Smooth muscle cell (in vitro differentiated cells): Measurements from ENCODE around the gene THSD7A. TPM values are rescaled to one million over a fixed set of nuclear protein-coding genes. Genes with fewer than 3 reads are reported as not detected.

Source experiments
- DNase-seq: peaks from one replicate; lab custom pipeline; 2025; ENCODE audit not compliant: unreplicated experiment; lab: John Stamatoyannopoulos, UW
- H2AFZ ChIP-seq: fragments of 200-600 bp; sonication (generic); 2 replicates; pipeline ENCODE4 v1.6.0; 2016; ENCODE audit warnings: antibody characterized with exemption, low read depth, mild to moderate bottlenecking
- H3F3A ChIP-seq: fragments of 200-600 bp; sonication (generic); 2 replicates; pipeline ENCODE4 v1.6.0; 2017; ENCODE audit warnings: antibody characterized with exemption, low read depth
- H3K27ac ChIP-seq: fragments of 200-600 bp; sonication (generic); 2 replicates; pipeline ENCODE4 v1.5.1; 2016; ENCODE audit warnings: low read depth, mild to moderate bottlenecking
- H3K27me3 ChIP-seq: fragments of 200-600 bp; sonication (generic); 2 replicates; pipeline ENCODE4 v1.6.1; 2016; ENCODE audit warnings: low read depth, mild to moderate bottlenecking
- H3K36me3 ChIP-seq: fragments of 200-600 bp; sonication (generic); 2 replicates; pipeline ENCODE4 v1.5.1; 2016; ENCODE audit warnings: low read depth
- H3K4me1 ChIP-seq: fragments of 200-600 bp; sonication (generic); 2 replicates; pipeline ENCODE4 v1.5.1; 2016; ENCODE audit warnings: low read depth
- H3K4me2 ChIP-seq: fragments of 200-600 bp; sonication (generic); 2 replicates; pipeline ENCODE4 v1.6.0; 2016; ENCODE audit warnings: mild to moderate bottlenecking
- H3K4me3 ChIP-seq: fragments of 200-600 bp; sonication (generic); 2 replicates; pipeline ENCODE4 v1.5.1; 2016; ENCODE audit warnings: mild to moderate bottlenecking
- H3K79me2 ChIP-seq: fragments of 200-600 bp; sonication (generic); 2 replicates; pipeline ENCODE4 v1.6.0; 2016; ENCODE audit warnings: low read depth, mild to moderate bottlenecking
- H3K9ac ChIP-seq: fragments of 200-600 bp; sonication (generic); 2 replicates; pipeline ENCODE4 v1.6.0; 2016; ENCODE audit warnings: low read depth
- H3K9me3 ChIP-seq: fragments of 200-600 bp; sonication (generic); replicated peaks from 2 replicates; pipeline ENCODE4 v1.5.1; 2016; ENCODE audit warnings: low read depth
- H4K20me1 ChIP-seq: fragments of 200-600 bp; sonication (generic); 2 replicates; pipeline ENCODE4 v1.6.0; 2016; ENCODE audit warnings: low read depth
- WGBS: methylation state at CpG from one replicate; pipeline ENCODE4 v1.1.7; 2016; ENCODE audit warnings: low lambda C conversion rate; 5-methylcytosine and 5-hydroxymethylcytosine counted together
- polyA plus RNA-seq: library from polyadenylated mRNA; unstranded; fragments of >200 nt; fragmentation: Nextera tagmentation; extraction: Ambion mirVana; gene quantifications from 2 replicates; pipeline ENCODE4 v1.2.1, GENCODE V29; 2016
- total RNA-seq: library from RNA; depleted of rRNA; stranded (reverse); fragments of >200 nt; gene quantifications from 2 replicates; pipeline ENCODE4 v1.2.3, GENCODE V29; 2014
- TF ChIP-seq, protein P1 (sequence below): fragments of 200-600 bp; sonication (generic); IDR thresholded peaks from 2 replicates; pipeline ENCODE4 v1.5.1; 2017; ENCODE audit warnings: borderline replicate concordance, mild to moderate bottlenecking, antibody characterized with exemption; ENCODE audit not compliant: insufficient read depth, poor library complexity, severe bottlenecking

Gene THSD7A
- total and polyA plus RNA-seq, 2 experiments from 2014 or later, result 1.7 to 2.7 TPM

DNA sequence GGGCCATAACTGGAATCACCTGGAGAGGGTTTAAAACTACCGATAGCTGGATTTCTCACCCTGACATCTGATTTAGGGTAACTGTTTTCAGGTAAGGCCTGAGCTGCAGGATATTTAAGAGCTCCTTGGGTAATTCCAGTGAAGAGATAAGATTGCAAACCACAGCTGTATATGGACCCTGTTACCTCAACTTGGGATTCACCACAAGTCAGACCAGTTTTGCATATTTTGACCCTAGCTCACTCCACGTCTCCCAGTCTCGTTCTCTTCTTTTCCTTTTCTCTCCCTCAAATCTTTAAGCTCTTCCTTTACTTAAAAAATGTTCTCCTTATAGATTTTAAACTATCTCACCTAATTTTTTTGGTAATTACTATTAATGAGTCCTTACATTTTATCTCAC lies 264.4 kb downstream of the THSD7A start:
- no peaks in the 10 kb centered on the region for H3K4me1 ChIP-seq
- no peak overlapping the region for H3K4me2 ChIP-seq
- H3K27ac ChIP-seq, result no peak overlapping the region
- DNase-seq, result no peak
- no peak overlapping the region for H3K9ac ChIP-seq
- H3K36me3 ChIP-seq, result no peaks in the 10 kb centered on the region
- H2AFZ ChIP-seq, result no peak overlapping the region
- TF ChIP-seq, protein P1, sequence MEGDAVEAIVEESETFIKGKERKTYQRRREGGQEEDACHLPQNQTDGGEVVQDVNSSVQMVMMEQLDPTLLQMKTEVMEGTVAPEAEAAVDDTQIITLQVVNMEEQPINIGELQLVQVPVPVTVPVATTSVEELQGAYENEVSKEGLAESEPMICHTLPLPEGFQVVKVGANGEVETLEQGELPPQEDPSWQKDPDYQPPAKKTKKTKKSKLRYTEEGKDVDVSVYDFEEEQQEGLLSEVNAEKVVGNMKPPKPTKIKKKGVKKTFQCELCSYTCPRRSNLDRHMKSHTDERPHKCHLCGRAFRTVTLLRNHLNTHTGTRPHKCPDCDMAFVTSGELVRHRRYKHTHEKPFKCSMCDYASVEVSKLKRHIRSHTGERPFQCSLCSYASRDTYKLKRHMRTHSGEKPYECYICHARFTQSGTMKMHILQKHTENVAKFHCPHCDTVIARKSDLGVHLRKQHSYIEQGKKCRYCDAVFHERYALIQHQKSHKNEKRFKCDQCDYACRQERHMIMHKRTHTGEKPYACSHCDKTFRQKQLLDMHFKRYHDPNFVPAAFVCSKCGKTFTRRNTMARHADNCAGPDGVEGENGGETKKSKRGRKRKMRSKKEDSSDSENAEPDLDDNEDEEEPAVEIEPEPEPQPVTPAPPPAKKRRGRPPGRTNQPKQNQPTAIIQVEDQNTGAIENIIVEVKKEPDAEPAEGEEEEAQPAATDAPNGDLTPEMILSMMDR, result no peak
- no peaks in the 10 kb centered on the region for H3K27me3 ChIP-seq
- no peaks in the 10 kb centered on the region for H3F3A ChIP-seq
- 63% methylated on average over 3 of the region's 3 CpGs for WGBS
- H4K20me1 ChIP-seq, result no peaks in the 10 kb centered on the region
- no peaks in the 10 kb centered on the region for H3K79me2 ChIP-seq
- H3K9me3 ChIP-seq, result no peaks in the 10 kb centered on the region
- no peak overlapping the region for H3K4me3 ChIP-seq

DNA sequence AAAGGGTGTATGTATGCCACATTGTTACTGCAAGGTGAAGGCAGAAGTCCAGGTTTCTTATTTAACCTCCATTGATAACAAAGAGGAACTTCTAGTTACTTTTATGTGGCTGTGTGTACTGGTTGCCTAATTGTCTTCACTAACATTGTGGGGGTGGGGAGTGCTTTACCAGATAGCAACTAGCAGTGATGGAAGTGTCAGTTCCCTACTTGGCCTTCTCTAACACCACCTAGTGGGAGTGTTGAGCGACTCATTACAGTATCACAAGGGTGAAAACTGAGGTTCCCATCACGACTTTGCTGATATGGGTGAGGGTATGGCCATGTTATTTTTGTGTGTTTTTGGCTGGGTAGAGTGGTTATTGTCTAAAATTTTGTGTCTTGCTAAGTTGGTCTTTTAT lies 274.4 kb downstream of the THSD7A start:
- no peak for DNase-seq
- Histone ChIP-seq H3K79me2 (no peaks in the 10 kb centered on the region), H3K9ac (no peak overlapping the region), H3K4me2 (no peak overlapping the region), H3K4me1 (no peaks in the 10 kb centered on the region), H3K27ac (no peak overlapping the region), H3K4me3 (no peak overlapping the region), H3F3A (no peaks in the 10 kb centered on the region), H2AFZ (no peak overlapping the region), H3K9me3 (no peaks in the 10 kb centered on the region), H3K27me3 (no peaks in the 10 kb centered on the region), H3K36me3 (no peaks in the 10 kb centered on the region), H4K20me1 (no peaks in the 10 kb centered on the region)
- TF ChIP-seq, protein P1, result peak; percentile 14
- 10% methylated on average over 2 of the region's 2 CpGs for WGBS

DNA sequence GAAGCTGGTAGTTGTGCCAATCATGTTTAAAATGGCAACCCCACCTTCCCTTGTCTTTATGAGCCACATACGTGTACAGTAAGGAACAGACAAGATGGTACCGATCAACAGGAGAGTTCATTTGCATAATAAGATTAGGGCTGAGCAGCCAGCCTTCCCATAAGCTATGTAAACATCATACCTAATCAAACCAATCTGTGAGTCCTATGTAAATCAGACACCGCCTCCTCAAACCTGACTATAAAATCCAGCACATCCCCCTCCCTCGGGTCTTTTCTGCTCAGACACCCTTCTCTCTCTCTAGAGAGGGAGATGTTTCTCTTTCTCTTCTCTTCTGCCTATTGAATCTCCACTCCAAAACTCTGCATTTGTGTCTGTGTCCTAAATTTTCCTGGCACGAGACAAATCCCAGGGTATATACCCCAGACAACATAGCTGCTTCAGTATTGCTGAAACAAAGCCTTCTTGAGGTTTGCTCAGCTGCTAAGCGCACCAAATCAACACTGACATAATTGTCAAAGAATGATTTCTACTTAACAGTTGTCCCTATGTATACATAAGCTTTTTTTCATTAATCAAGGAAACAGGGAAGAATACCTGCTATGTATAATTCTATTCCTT lies 279.2 kb downstream of the THSD7A start:
- Histone ChIP-seq H3F3A (no peaks in the 10 kb centered on the region), H3K9me3 (no peaks in the 10 kb centered on the region), H3K79me2 (no peaks in the 10 kb centered on the region), H3K27ac (no peak overlapping the region), H3K4me2 (no peak overlapping the region), H3K4me3 (no peak overlapping the region), H3K4me1 (no peaks in the 10 kb centered on the region), H4K20me1 (no peaks in the 10 kb centered on the region), H3K9ac (no peak overlapping the region), H2AFZ (no peak overlapping the region), H3K36me3 (no peaks in the 10 kb centered on the region), H3K27me3 (no peaks in the 10 kb centered on the region)
- no peak for DNase-seq
- TF ChIP-seq, protein P1, result no peak
- WGBS, result 86% methylated on average over 6 of the region's 6 CpGs

DNA sequence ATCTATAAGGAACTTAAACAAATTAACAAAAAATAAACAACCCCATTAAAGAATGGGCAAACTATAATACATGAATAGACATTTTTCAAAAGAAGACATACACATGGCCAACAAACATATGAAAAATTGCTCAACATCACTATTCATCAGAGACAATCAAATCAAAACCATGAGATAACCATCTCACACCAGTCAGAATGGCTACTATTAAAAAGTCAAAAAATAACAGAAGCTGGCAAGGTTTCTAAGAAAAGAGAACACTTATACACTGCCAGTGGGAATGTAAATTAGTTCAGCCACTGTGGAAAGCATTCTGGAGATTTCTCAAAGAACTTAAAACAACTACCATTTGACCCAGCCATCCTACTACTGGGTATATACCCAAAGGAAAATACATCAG lies 280.5 kb downstream of the THSD7A start:
- Histone ChIP-seq H3K4me2 (no peak overlapping the region), H3K4me3 (no peak overlapping the region), H4K20me1 (no peaks in the 10 kb centered on the region), H3K36me3 (no peaks in the 10 kb centered on the region), H3K27me3 (no peaks in the 10 kb centered on the region), H3K79me2 (no peaks in the 10 kb centered on the region), H3K9me3 (no peaks in the 10 kb centered on the region), H3K9ac (no peak overlapping the region), H3F3A (no peaks in the 10 kb centered on the region), H3K27ac (no peak overlapping the region), H2AFZ (no peak overlapping the region), H3K4me1 (no peaks in the 10 kb centered on the region)
- TF ChIP-seq, protein P1, result no peak
- DNase-seq, result no peak
